ENCODE measurements around the gene EFCAB3.
"Not testable (repeated sequence)": the region's sequence is repeated elsewhere in the genome, so short reads cannot be mapped to it uniquely, and the experiment has no call there.

The EFCAB3 gene

GRCh38 chr17:62380253-62380652 lies at the start of gene EFCAB3:
Gene EFCAB3 (plus strand): TSS chr17:62380553. CDS start chr17:62382980, 2,427 bp downstream.
- no peak for DNase-seq

- no peak for DNase-seq
Measured at GRCh38 chr17:62336527-62336926, 43.8 kb upstream of the EFCAB3 start.

- no peak for DNase-seq
Measured at GRCh38 chr17:62343764-62344270, 36.5 kb upstream of the EFCAB3 start.

GRCh38 chr17:62351176-62351575 lies 29.2 kb upstream of the EFCAB3 start:
- DNase-seq = no peak

- no peak for DNase-seq
Measured at GRCh38 chr17:62366191-62366590, 14.2 kb upstream of the EFCAB3 start.

- DNase-seq = no peak
Measured at GRCh38 chr17:62381561-62381960, 1.2 kb downstream of the EFCAB3 start.

- DNase-seq = no peak
Measured at GRCh38 chr17:62388856-62389255, 8.5 kb downstream of the EFCAB3 start.

- no peak for DNase-seq
Measured at GRCh38 chr17:62392908-62393307, 12.6 kb downstream of the EFCAB3 start.

GRCh38 chr17:62398891-62399290 lies 18.5 kb downstream of the EFCAB3 start:
- DNase-seq = no peak

- no peak for DNase-seq
Measured at GRCh38 chr17:62405451-62405850, 25.1 kb downstream of the EFCAB3 start.

- not testable (repeated sequence) for DNase-seq
Measured at GRCh38 chr17:62413090-62413489, 32.7 kb downstream of the EFCAB3 start.

GRCh38 chr17:62423647-62424461 lies 43.5 kb downstream of the EFCAB3 start, which contains the start of gene METTL2A:
Gene METTL2A (plus strand): TSS chr17:62423897. CDS start chr17:62423903, 6 bp downstream.
- peak; percentile 89 for DNase-seq

GRCh38 chr17:62426214-62426613 lies 45.9 kb downstream of the EFCAB3 start:
- not testable (repeated sequence) for DNase-seq

- DNase-seq = not testable (repeated sequence)
Measured at GRCh38 chr17:62435251-62435650, 54.9 kb downstream of the EFCAB3 start.

- not testable (repeated sequence) for DNase-seq
Measured at GRCh38 chr17:62441181-62441580, 60.8 kb downstream of the EFCAB3 start.

GRCh38 chr17:62444063-62444462 lies 63.7 kb downstream of the EFCAB3 start:
- DNase-seq = no peak

- DNase-seq = not testable (repeated sequence)
Measured at GRCh38 chr17:62445791-62446190, 65.4 kb downstream of the EFCAB3 start.

- not testable (repeated sequence) for DNase-seq
Measured at GRCh38 chr17:62452195-62452594, 71.8 kb downstream of the EFCAB3 start.

GRCh38 chr17:62453041-62453440 lies 72.7 kb downstream of the EFCAB3 start:
- DNase-seq = not testable (repeated sequence)

GRCh38 chr17:62453656-62454055 lies 73.3 kb downstream of the EFCAB3 start:
- not testable (repeated sequence) for DNase-seq

GRCh38 chr17:62454111-62454510 lies 73.8 kb downstream of the EFCAB3 start:
- not testable (repeated sequence) for DNase-seq

- DNase-seq = no peak
Measured at GRCh38 chr17:62456016-62456415, 75.7 kb downstream of the EFCAB3 start.

- not testable (repeated sequence) for DNase-seq
Measured at GRCh38 chr17:62458483-62458882, 78.1 kb downstream of the EFCAB3 start.

- DNase-seq = not testable (repeated sequence)
Measured at GRCh38 chr17:62464422-62464821, 84.1 kb downstream of the EFCAB3 start.
